Panc1 (cell line): ENCODE data around the gene SVOP. TPM values are rescaled to one million over a fixed set of nuclear protein-coding genes. Genes with fewer than 3 reads are reported as not detected.

ENCODE experiments used
- ATAC-seq: fragments of 200-7000 bp; cut with Tn5 transposase; 2 replicates; pipeline ENCODE4 v1.9.1; 2020; ENCODE audit warnings: mild to moderate bottlenecking, moderate library complexity
- Bru-seq: library from RNA; stranded (reverse); fragments of 400-500 nt; gene quantifications from one replicate; lab custom pipeline; 2021; lab: Mats Ljungman, UMichigan
- BruChase-seq, 2 experiments: library from RNA; stranded (reverse); fragments of 400-500 nt; gene quantifications; one replicate each; lab custom pipeline; 2021; lab: Mats Ljungman, UMichigan
- BruUV-seq: library from RNA; stranded (reverse); fragments of 400-500 nt; replicated peaks from 2 replicates; lab custom pipeline; 2021; lab: Mats Ljungman, UMichigan
- CTCF ChIA-PET: fragments of 300-600 bp; sonication (Branson Sonifier 250); formaldehyde crosslinking; loops from one replicate; lab custom pipeline; 2022; ENCODE audit warnings: antibody characterized with exemption; lab: Charles Lee
- POLR2A ChIA-PET: fragments of 300-600 bp; sonication (Branson Sonifier 250); formaldehyde crosslinking; loops from one replicate; lab custom pipeline; 2022; ENCODE audit warnings: antibody characterized with exemption; lab: Charles Lee
- DNase-seq: peaks from one replicate; pipeline ENCODE4 v3.0.0-alpha.2; 2010; ENCODE audit warnings: low read depth, low spot score
- H3K27ac ChIP-seq: 2 replicates; pipeline ENCODE4 v1.5.1; 2011; ENCODE audit warnings: mild to moderate bottlenecking, low read length, inconsistent platforms
- H3K27me3 ChIP-seq: fragments of 200-500 bp; sonication (Bioruptor generic); 2 replicates; pipeline ENCODE4 v1.6.0; 2014; ENCODE audit warnings: low read length, inconsistent platforms; ENCODE audit not compliant: control insufficient read depth, insufficient read depth
- H3K36me3 ChIP-seq: fragments of 200-500 bp; sonication (Bioruptor generic); 2 replicates; pipeline ENCODE4 v1.5.1; 2014; ENCODE audit warnings: inconsistent platforms, mild to moderate bottlenecking, low read length, moderate library complexity; ENCODE audit not compliant: control insufficient read depth, insufficient read depth
- H3K4me1 ChIP-seq: 2 replicates; pipeline ENCODE4 v1.5.1; 2011; ENCODE audit warnings: inconsistent platforms, mild to moderate bottlenecking, low read length, moderate library complexity; ENCODE audit not compliant: control insufficient read depth, insufficient read depth
- H3K4me3 ChIP-seq, 2 experiments: 2 replicates each; pipeline ENCODE4 v1.5.1; 2011 to 2012; ENCODE audit warnings: low read depth in 2 of 2, low read length in 2 of 2, mild to moderate bottlenecking in 2 of 2, inconsistent platforms in 1 of 2, moderate library complexity in 1 of 2
- H3K9me3 ChIP-seq: fragments of 200-500 bp; sonication (Bioruptor generic); 2 replicates; pipeline ENCODE4 v1.5.1; 2014; ENCODE audit warnings: low read depth, mild to moderate bottlenecking, inconsistent platforms, low read length, moderate library complexity; ENCODE audit not compliant: control insufficient read depth, insufficient read depth
- CTCF ChIP-seq: fragments of 450-650 bp; IDR thresholded peaks from 2 replicates; pipeline ENCODE4 v1.5.1; 2017; ENCODE audit warnings: mild to moderate bottlenecking
- POLR2AphosphoS5 ChIP-seq: IDR thresholded peaks from 2 replicates; pipeline ENCODE4 v1.6.1; 2012; ENCODE audit warnings: mild to moderate bottlenecking, low read depth, low read length, moderate library complexity
- REST ChIP-seq, 2 experiments: IDR thresholded peaks; 2 replicates each; pipeline ENCODE4 v1.6.1; 2011 to 2012; ENCODE audit warnings: low read depth in 2 of 2, control low read depth in 1 of 2, low read length in 1 of 2, mild to moderate bottlenecking in 1 of 2, moderate library complexity in 1 of 2; ENCODE audit not compliant: insufficient read depth in 1 of 2
- SIN3A ChIP-seq: IDR thresholded peaks from 2 replicates; pipeline ENCODE4 v1.6.1; 2012; ENCODE audit warnings: low read depth, mild to moderate bottlenecking, low read length, moderate library complexity, borderline replicate concordance; ENCODE audit not compliant: insufficient read depth
- TCF7L2 ChIP-seq: IDR thresholded peaks from 2 replicates; pipeline ENCODE4 v1.6.1; 2011; ENCODE audit warnings: mild to moderate bottlenecking, low read depth, low read length, inconsistent platforms
- in situ Hi-C: cut with HindIII; loops from 2 replicates; pipeline ENCODE4 v1.10.0; 2016; ENCODE audit warnings: low sequenced_read_pairs, low pct_unique_long_range_greater_than_20kb
- intact Hi-C: fragments of 100-400 bp; cut with micrococcal nuclease; formaldehyde crosslinking; loops from one replicate; pipeline ENCODE4 v1.10.0; 2022; ENCODE audit not compliant: unreplicated experiment
- long read RNA-seq: library from polyadenylated mRNA; unstranded; transcript quantifications from one replicate; pipeline ENCODE4 v2.0.0, GENCODE V29; 2021; ENCODE audit not compliant: unreplicated experiment
- polyA plus RNA-seq: library from polyadenylated mRNA; unstranded; fragments of >200 nt; gene quantifications from one replicate; pipeline ENCODE4 v1.2.1, GENCODE V29; 2012; ENCODE audit warnings: missing spikeins; ENCODE audit not compliant: insufficient read length
- total RNA-seq: library from RNA; stranded (reverse); gene quantifications from one replicate; pipeline ENCODE4 v1.2.1, GENCODE V29; 2021; ENCODE audit not compliant: unreplicated experiment

SVOP gene
- total RNA-seq, result not detected
- polyA plus RNA-seq, result not detected
- percentile 2 among the genes with signal in this experiment for Bru-seq, nascent RNA
- percentile 1 among the genes with signal in this experiment for BruChase-seq, experiment 1, labeled RNA remaining after a 2-hour chase
- percentile 1 among the genes with signal in this experiment for BruChase-seq, experiment 2, labeled RNA remaining after a 6-hour chase
- long read RNA-seq, result 0 reads

- Histone ChIP-seq H3K36me3 (no peaks in the 10 kb centered on the region), H3K4me1 (no peaks in the 10 kb centered on the region), H3K4me3 (no peak within 1 kb of the TSS), H3K27me3 (peaks cover 21% of the 10 kb centered on the region), H3K27ac (no peak within 1 kb of the TSS), H3K9me3 (no peaks in the 10 kb centered on the region)
- CTCF ChIA-PET, result no interaction called here
- in situ Hi-C loops, result no loop called here
- ATAC-seq (peak; percentile 89), DNase-seq (no peak)
- POLR2A ChIA-PET, result no interaction called here
- intact Hi-C loops, result no loop called here
- no TSS peak for BruUV-seq
- TF ChIP-seq CTCF (no peak), POLR2AphosphoS5 (no peak), REST (IDR thresholded peaks at IDR 0.05; ENCODE audit: insufficient read depth in 1 of 2, low read depth in 2 of 2, low read length in 1 of 2) (peak; percentile 99), TCF7L2 (no peak), SIN3A (no peak)
Observed at GRCh38 chr12:109020796-109021380, at the start of gene SVOP. Gene SVOP (minus strand): TSS chr12:109021068. CDS start chr12:109020868, 200 bp downstream.

GRCh38 chr12:109069307-109070271 is 48.7 kb upstream of the SVOP start:
- BruUV-seq, result no TSS peak
- TF ChIP-seq TCF7L2 (no peak), POLR2AphosphoS5 (no peak), CTCF (no peak), SIN3A (no peak), REST (IDR thresholded peaks at IDR 0.05; ENCODE audit: insufficient read depth in 1 of 2, low read depth in 2 of 2, low read length in 1 of 2) (no peak)
- intact Hi-C loops, result no loop called here
- H3K27me3 ChIP-seq, result no peaks in the 10 kb centered on the region
- no peak for DNase-seq
- ChIA-PET CTCF (no interaction called here), POLR2A (interaction anchor here (0.6 kb wide), 1 partner anchor 28 kb away, joined by 3 read pairs; no protein-coding TSS in a partner anchor)
- in situ Hi-C loops, result no loop called here
- no peaks in the 10 kb centered on the region for H3K36me3 ChIP-seq
- no peaks in the 10 kb centered on the region for H3K9me3 ChIP-seq
- no peak overlapping the region for H3K27ac ChIP-seq
- no peaks in the 10 kb centered on the region for H3K4me1 ChIP-seq
- no peak for ATAC-seq
- H3K4me3 ChIP-seq, result no peak overlapping the region
